Natural killer cell (primary cell): ENCODE results near the gene HOXC5. TPM values are rescaled to one million over a fixed set of nuclear protein-coding genes. Genes with fewer than 3 reads are reported as not detected.

Source experiments
- ATAC-seq, 3 donors: fragments of 150-1000 bp in 2 of 3; fragments of 200-7000 bp in 1 of 3; cut with Tn5 transposase; 1 replicate in 1 of 3; 2 replicates in 2 of 3; pipeline ENCODE4 v1.10.0; 2021; ENCODE audit warnings: mild to moderate bottlenecking in 2 of 3, moderate library complexity in 2 of 3
- DNase-seq, 2 donors: peaks; one replicate each; pipeline versions ENCODE4 v3.0.0 to v3.0.0-alpha.2; 2013 to 2021; ENCODE audit warnings: mixed read lengths in 1 of 2
- H3K27ac ChIP-seq: one replicate; pipeline ENCODE4 v1.5.1; 2013; ENCODE audit warnings: mild to moderate bottlenecking, low read length
- H3K27me3 ChIP-seq: one replicate; pipeline ENCODE4 v1.6.1; 2013; ENCODE audit warnings: low read length; ENCODE audit not compliant: control insufficient read depth, insufficient read depth
- H3K36me3 ChIP-seq: one replicate; pipeline ENCODE4 v1.6.1; 2013; ENCODE audit warnings: low read length; ENCODE audit not compliant: control insufficient read depth, insufficient read depth
- H3K4me1 ChIP-seq: one replicate; pipeline ENCODE4 v1.6.1; 2013; ENCODE audit warnings: low read length; ENCODE audit not compliant: control insufficient read depth, insufficient read depth
- H3K4me3 ChIP-seq: one replicate; pipeline ENCODE4 v1.5.1; 2013; ENCODE audit warnings: low read length
- H3K9me3 ChIP-seq: one replicate; pipeline ENCODE4 v1.6.1; 2013; ENCODE audit warnings: low read length; ENCODE audit not compliant: control insufficient read depth, insufficient read depth
- H3K27ac Mint-ChIP-seq, 2 donors: one replicate each; pipeline ENCODE4 v1.8.0; 2022; ENCODE audit warnings: mild to moderate bottlenecking in 2 of 2, mixed read lengths in 2 of 2, moderate library complexity in 1 of 2
- H3K27me3 Mint-ChIP-seq, 2 donors: one replicate each; pipeline ENCODE4 v1.8.0; 2022; ENCODE audit warnings: low read depth in 2 of 2, mixed read lengths in 2 of 2
- H3K36me3 Mint-ChIP-seq: one replicate; pipeline ENCODE4 v1.8.0; 2022; ENCODE audit warnings: mixed read lengths
- H3K4me1 Mint-ChIP-seq, 2 donors: one replicate each; pipeline ENCODE4 v1.8.0; 2022; ENCODE audit warnings: mixed read lengths in 2 of 2
- H3K4me3 Mint-ChIP-seq: one replicate; pipeline ENCODE4 v1.8.0; 2022; ENCODE audit warnings: mild to moderate bottlenecking, moderate library complexity, mixed read lengths
- H3K9me3 Mint-ChIP-seq, 2 donors: one replicate each; pipeline ENCODE4 v1.8.0; 2022; ENCODE audit warnings: mixed read lengths in 2 of 2
- CTCF ChIP-seq: fragments of 200-600 bp; IDR thresholded peaks from one replicate; pipeline ENCODE4 v1.8.0; 2022; ENCODE audit warnings: antibody characterized with exemption
- WGBS: methylation state at CpG from one replicate; pipeline ENCODE4 v1.1.7; 2013; ENCODE audit warnings: missing lambda C conversion rate; ENCODE audit not compliant: insufficient coverage; 5-methylcytosine and 5-hydroxymethylcytosine counted together
- intact Hi-C: fragments of 100-400 bp; cut with micrococcal nuclease; formaldehyde crosslinking; loops from one replicate; pipeline ENCODE4 v1.14.2; 2022
- total RNA-seq, 4 donors: library from RNA; stranded (reverse); fragments of 120-200 nt in 1 of 4; gene quantifications; one replicate each; pipeline versions ENCODE4 v1.2.3 to v1.2.4, GENCODE V29; 2013 to 2022

HOXC5 gene
- total RNA-seq, 3 donors from 2014 or later (not counting 1 experiment from before 2014, with no cell fraction given) = 0.20 TPM; not detected in 2

GRCh38 chr12:54001283-54002187 lies 31.3 kb upstream of the HOXC5 start:
- peaks cover 30% of the 10 kb centered on the region for H3K4me1 ChIP-seq
- intact Hi-C loops = loop anchor here (2.0 kb wide), 1 partner anchor 13 kb away; no protein-coding TSS in a partner anchor
- H3K4me3 ChIP-seq = no peak overlapping the region
- WGBS = 34% methylated on average over 7 of the region's 8 CpGs
- Mint-ChIP-seq H3K9me3 (no peaks in the 10 kb centered on the region), H3K27me3 (peaks cover 85 to 88% of the 10 kb centered on the region in 2 donors), H3K27ac (no peak overlapping the region), H3K36me3 (peaks cover 5% of the 10 kb centered on the region), H3K4me1 (peaks cover 23% of the 10 kb centered on the region in 2 donors), H3K4me3 (no peak overlapping the region)
- H3K36me3 ChIP-seq = no peaks in the 10 kb centered on the region
- no peak for TF ChIP-seq CTCF
- peaks cover 91% of the 10 kb centered on the region for H3K27me3 ChIP-seq
- H3K27ac ChIP-seq = no peak overlapping the region
- H3K9me3 ChIP-seq = peaks cover 5% of the 10 kb centered on the region
- no peak for ATAC-seq
- DNase-seq = no peak

GRCh38 chr12:54002278-54002914 lies 30.5 kb upstream of the HOXC5 start:
- intact Hi-C loops = loop anchor here (2.0 kb wide), 1 partner anchor 14 kb away; no protein-coding TSS in a partner anchor
- WGBS = 21% methylated on average over 17 of the region's 19 CpGs
- no peak overlapping the region for H3K27ac ChIP-seq
- no peak overlapping the region for H3K27ac Mint-ChIP-seq
- no peak for DNase-seq
- peaks cover 26% of the 10 kb centered on the region for H3K4me1 ChIP-seq
- H3K4me3 Mint-ChIP-seq = no peak overlapping the region
- TF ChIP-seq CTCF = no peak
- peaks cover 89% of the 10 kb centered on the region in 2 donors for H3K27me3 Mint-ChIP-seq
- H3K36me3 ChIP-seq = no peaks in the 10 kb centered on the region
- no peak overlapping the region for H3K4me3 ChIP-seq
- H3K36me3 Mint-ChIP-seq = peaks cover 5% of the 10 kb centered on the region
- no peak for ATAC-seq
- peaks cover 19 to 23% of the 10 kb centered on the region in 2 donors for H3K4me1 Mint-ChIP-seq
- H3K27me3 ChIP-seq = peaks cover 91% of the 10 kb centered on the region
- H3K9me3 ChIP-seq = peaks cover 3% of the 10 kb centered on the region
- no peaks in the 10 kb centered on the region for H3K9me3 Mint-ChIP-seq

- peaks cover 5% of the 10 kb centered on the region for H3K36me3 Mint-ChIP-seq
Observed at GRCh38 chr12:54002915-54003389, 29.9 kb upstream of the HOXC5 start.

More at GRCh38 chr12:54002915-54003389, 29.9 kb upstream of the HOXC5 start:
- Histone ChIP-seq H3K27me3 (peaks cover 91% of the 10 kb centered on the region), H3K36me3 (no peaks in the 10 kb centered on the region), H3K27ac (no peak overlapping the region), H3K4me1 (peaks cover 22% of the 10 kb centered on the region), H3K4me3 (no peak overlapping the region), H3K9me3 (peaks cover 3% of the 10 kb centered on the region)
- peaks cover 86 to 89% of the 10 kb centered on the region in 2 donors for H3K27me3 Mint-ChIP-seq
- no peak overlapping the region for H3K27ac Mint-ChIP-seq
- H3K4me1 Mint-ChIP-seq = peaks cover 14 to 17% of the 10 kb centered on the region in 2 donors
- no peak for DNase-seq
- ATAC-seq = no peak
- H3K4me3 Mint-ChIP-seq = no peak overlapping the region
- no peak for TF ChIP-seq CTCF
- WGBS = 35% methylated on average over 13 of the region's 19 CpGs
- intact Hi-C loops = loop anchor here (2.0 kb wide), 1 partner anchor 14 kb away; no protein-coding TSS in a partner anchor
- no peaks in the 10 kb centered on the region for H3K9me3 Mint-ChIP-seq
